K562 (cell line): Measurements from ENCODE around the gene KLK8. TPM values are rescaled to one million over a fixed set of nuclear protein-coding genes. Genes with fewer than 3 reads are reported as not detected.

ENCODE experiments used
- ATAC-seq: fragments of 200-7000 bp; cut with Tn5 transposase; 3 replicates; pipeline ENCODE4 v1.9.1; 2020; ENCODE audit warnings: moderate library complexity
- BruUV-seq: library from RNA; stranded (reverse); fragments of 400-500 nt; replicated peaks from 2 replicates; lab custom pipeline; 2021; lab: Mats Ljungman, UMichigan
- CTCF ChIA-PET: fragments of 300-600 bp; formaldehyde crosslinking; extraction: SDS; loops from one replicate; lab custom pipeline; 2021; ENCODE audit warnings: low intra/inter-chr PET ratio; lab: Yijun Ruan, JAX
- POLR2A ChIA-PET: fragments of 300-600, 350-650 bp; sonication (Branson Sonifier 250); formaldehyde crosslinking; extraction: SDS; loops from one replicate; lab custom pipeline; 2021; ENCODE audit warnings: antibody characterized with exemption, inconsistent platforms; lab: Yijun Ruan, JAX
- DNase-seq, 4 experiments: peaks; one replicate each; pipeline versions ENCODE4 v3.0.0 to v3.0.0-alpha.2; 2011 to 2018; ENCODE audit warnings: low spot score in 3 of 4, mixed read lengths in 3 of 4; ENCODE audit errors: extremely low read depth in 1 of 4
- FAIRE-seq: peaks from 2 replicates; lab custom pipeline; 2011; peaks lifted over from hg19 to GRCh38; lab: Jason Lieb, UNC
- H2AFZ ChIP-seq: 2 replicates; pipeline ENCODE4 v1.6.0; 2011; ENCODE audit warnings: low read depth, low read length, control low read depth, inconsistent platforms
- H3K27ac ChIP-seq: fragments of 200-600 bp; 3 replicates; pipeline ENCODE4 v1.8.0; 2011; ENCODE audit warnings: low read depth, mild to moderate bottlenecking, control low read depth, inconsistent platforms, low read length, moderate library complexity, mixed read lengths; ENCODE audit errors: extremely low read depth
- H3K27me3 ChIP-seq, 2 experiments: fragments of 300-600 bp in 1 of 2; 2 replicates in 1 of 2; 3 replicates in 1 of 2; pipeline versions ENCODE4 v1.6.0 to v1.8.0; 2011; ENCODE audit warnings: inconsistent platforms in 2 of 2, low read length in 2 of 2, mild to moderate bottlenecking in 1 of 2, mixed read lengths in 1 of 2, moderate library complexity in 1 of 2; ENCODE audit not compliant: control insufficient read depth in 2 of 2, insufficient read depth in 2 of 2
- H3K36me3 ChIP-seq: fragments of 300-600 bp; 3 replicates; pipeline ENCODE4 v1.8.0; 2011; ENCODE audit warnings: mild to moderate bottlenecking, low read length, inconsistent platforms; ENCODE audit not compliant: control insufficient read depth, insufficient read depth
- H3K4me1 ChIP-seq, 2 experiments: fragments of 200-600 bp in 1 of 2; replicated peaks in 1 of 2; 2 replicates in 1 of 2; 3 replicates in 1 of 2; pipeline versions ENCODE4 v1.5.1 to v1.8.0; 2011; ENCODE audit warnings: inconsistent platforms in 2 of 2, low read length in 2 of 2, mild to moderate bottlenecking in 1 of 2, mixed read lengths in 1 of 2, moderate library complexity in 1 of 2; ENCODE audit not compliant: control insufficient read depth in 2 of 2, insufficient read depth in 2 of 2
- H3K4me2 ChIP-seq: 2 replicates; pipeline ENCODE4 v1.6.1; 2011; ENCODE audit warnings: low read length, control low read depth, inconsistent platforms, mixed read lengths; ENCODE audit not compliant: insufficient read depth
- H3K4me3 ChIP-seq: fragments of 200-600 bp; sonication (generic), shearing (Covaris generic); 2 replicates; pipeline ENCODE4 v1.5.1; 2016; ENCODE audit warnings: control low read depth, inconsistent platforms
- H3K79me2 ChIP-seq: fragments of 200-600 bp; 3 replicates; pipeline ENCODE4 v1.8.0; 2011; ENCODE audit warnings: low read length, inconsistent platforms; ENCODE audit not compliant: control insufficient read depth, insufficient read depth
- H3K9ac ChIP-seq, 2 experiments: 2 replicates each; pipeline versions ENCODE4 v1.6.0 to v1.6.1; 2011; ENCODE audit warnings: low read depth in 2 of 2, low read length in 2 of 2, control low read depth in 1 of 2, inconsistent platforms in 1 of 2, mild to moderate bottlenecking in 1 of 2, mixed read lengths in 1 of 2; ENCODE audit not compliant: insufficient read depth in 1 of 2
- H3K9me1 ChIP-seq: one replicate; pipeline ENCODE4 v1.6.0; 2011; ENCODE audit warnings: inconsistent platforms, mild to moderate bottlenecking, low read length, moderate library complexity; ENCODE audit not compliant: control insufficient read depth, insufficient read depth
- H3K9me3 ChIP-seq: replicated peaks from 2 replicates; pipeline ENCODE4 v1.5.1; 2011; ENCODE audit warnings: low read depth, low read length, inconsistent platforms; ENCODE audit not compliant: control insufficient read depth, insufficient read depth
- H4K20me1 ChIP-seq: replicated peaks from 2 replicates; pipeline ENCODE4 v1.6.1; 2011; ENCODE audit warnings: low read length, inconsistent platforms, mixed read lengths; ENCODE audit not compliant: control insufficient read depth, insufficient read depth
- CBFA2T2 ChIP-seq: fragments of 450-650 bp; conservative IDR thresholded peaks from 2 replicates; pipeline ENCODE4 v1.6.1; 2017; ENCODE audit warnings: mild to moderate bottlenecking
- EHMT2 ChIP-seq: fragments of 450-650 bp; IDR thresholded peaks from 2 replicates; pipeline ENCODE4 v1.6.1; 2018; ENCODE audit warnings: antibody characterized with exemption
- HIVEP1 ChIP-seq: fragments of 250-450 bp; sonication (Bioruptor Pico); IDR thresholded peaks from 2 replicates; pipeline ENCODE4 v1.4.0; 2020; ENCODE audit warnings: mild to moderate bottlenecking
- JUNB ChIP-seq: fragments of 450-650 bp; formaldehyde crosslinking; conservative IDR thresholded peaks from 2 replicates; pipeline ENCODE4 v1.4.0; 2020; ENCODE audit warnings: mild to moderate bottlenecking
- KDM5B ChIP-seq: fragments of 200-600 bp; sonication (generic); IDR thresholded peaks from 2 replicates; pipeline ENCODE4 v1.6.1; 2012; ENCODE audit warnings: low read depth, mild to moderate bottlenecking, moderate library complexity, low read length, control low read depth, inconsistent platforms; ENCODE audit not compliant: insufficient replicate concordance
- MIER1 ChIP-seq: fragments of 450-650 bp; IDR thresholded peaks from 2 replicates; pipeline ENCODE4 v1.6.1; 2016; ENCODE audit warnings: antibody characterized with exemption, mild to moderate bottlenecking, low read depth
- NFXL1 ChIP-seq: fragments of 450-650 bp; formaldehyde crosslinking; IDR thresholded peaks from 2 replicates; pipeline ENCODE4 v1.4.0; 2021; ENCODE audit warnings: mild to moderate bottlenecking
- SAFB2 ChIP-seq: fragments of 200-400 bp; formaldehyde crosslinking; IDR thresholded peaks from 2 replicates; pipeline ENCODE4 v1.6.1; 2018; ENCODE audit warnings: borderline replicate concordance, low read length, low read depth, moderate library complexity; ENCODE audit not compliant: severe bottlenecking
- SOX6 ChIP-seq: fragments of 450-650 bp; IDR thresholded peaks from 2 replicates; pipeline ENCODE4 v1.6.1; 2014; ENCODE audit warnings: mild to moderate bottlenecking
- SREBF1 ChIP-seq: fragments of 150-350 bp; IDR thresholded peaks from 2 replicates; pipeline ENCODE4 v1.6.1; 2014; ENCODE audit warnings: antibody characterized with exemption, low read depth, low read length, borderline replicate concordance
- STAG1 ChIP-seq: sonication (generic); formaldehyde crosslinking; IDR thresholded peaks from 2 replicates; pipeline ENCODE4 v1.5.0; 2020; ENCODE audit warnings: missing genetic modification reagents, borderline replicate concordance
- ZBTB33 ChIP-seq: sonication (generic); formaldehyde crosslinking; IDR thresholded peaks from 2 replicates; pipeline ENCODE4 v1.8.1; 2023; ENCODE audit warnings: mild to moderate bottlenecking, missing genetic modification reagents
- ZNF12 ChIP-seq: sonication (generic); formaldehyde crosslinking; IDR thresholded peaks from 2 replicates; pipeline ENCODE4 v1.4.0; 2020; ENCODE audit warnings: mild to moderate bottlenecking, missing genetic modification reagents
- ZNF445 ChIP-seq: fragments of 250-450 bp; sonication (Bioruptor Pico); IDR thresholded peaks from 2 replicates; pipeline ENCODE4 v1.4.0; 2020; ENCODE audit warnings: low read depth, mild to moderate bottlenecking, moderate library complexity
- ZNF518B ChIP-seq: fragments of 250-450 bp; sonication (Bioruptor Pico); IDR thresholded peaks from 2 replicates; pipeline ENCODE4 v1.5.0; 2021; ENCODE audit warnings: mild to moderate bottlenecking, moderate library complexity
- ZNF695 ChIP-seq: fragments of 450-650 bp; formaldehyde crosslinking; IDR thresholded peaks from 2 replicates; pipeline ENCODE4 v1.4.0; 2020; ENCODE audit warnings: mild to moderate bottlenecking, moderate library complexity
- ZNF699 ChIP-seq: fragments of 250-450 bp; sonication (Bioruptor Pico); IDR thresholded peaks from 2 replicates; pipeline ENCODE4 v1.8.0; 2021; ENCODE audit warnings: mild to moderate bottlenecking, moderate library complexity; ENCODE audit not compliant: insufficient replicate concordance
- ZNF778 ChIP-seq: fragments of 450-650 bp; formaldehyde crosslinking; IDR thresholded peaks from 2 replicates; pipeline ENCODE4 v1.4.0; 2020; ENCODE audit warnings: mild to moderate bottlenecking, moderate library complexity
- ZSCAN29 ChIP-seq: fragments of 450-650 bp; IDR thresholded peaks from 2 replicates; pipeline ENCODE4 v1.6.1; 2017
- whole genome bisulfite sequencing: fragments of 100-300 bp; shearing (Covaris generic); methylation state at CpG from one replicate; pipeline ENCODE4 v1.1.6; 2016; ENCODE audit warnings: low coverage, mixed read lengths; ENCODE audit not compliant: insufficient coverage; ENCODE audit errors: missing lambda C conversion rate; 5-methylcytosine and 5-hydroxymethylcytosine counted together
- in situ Hi-C: fragments of 300-500 bp; cut with MboI; formaldehyde crosslinking; loops from 4 replicates; pipeline ENCODE4 v1.15.0; 2018; ENCODE audit warnings: inconsistent platforms, mixed read lengths
- intact Hi-C: fragments of 100-400 bp; cut with micrococcal nuclease; formaldehyde crosslinking; loops from 2 replicates; pipeline ENCODE4 v1.14.2; 2022
- polyA plus RNA-seq, 8 experiments: library from polyadenylated mRNA; depleted of rRNA in 4 of 8; stranded (reverse) in 5 of 8; unstranded in 3 of 8; fragments of >200 nt; fragmentation: Nextera tagmentation in 2 of 8; fragmentation: Illumina TruSeq in 1 of 8; extraction: Ambion mirVana in 2 of 8; extraction: Trizol in 1 of 8; gene quantifications; 2 replicates each; pipeline versions ENCODE4 v1.2.1 to v1.2.3, GENCODE V29; 2011 to 2014; ENCODE audit warnings: inconsistent platforms in 1 of 8, missing spikeins in 1 of 8
- total RNA-seq, 7 experiments: library from RNA; depleted of rRNA in 6 of 7; stranded (reverse); fragments of >200 nt in 6 of 7; fragmentation: Illumina TruSeq in 2 of 7; extraction: Trizol in 2 of 7; gene quantifications; 2 replicates each; pipeline versions ENCODE4 v1.2.1 to v1.2.3, GENCODE V29; 2011 to 2021; ENCODE audit warnings: low replicate concordance in 1 of 7

Gene KLK8
- total and polyA plus RNA-seq, 9 of the 15 experiments (the other 6 are each of a cell fraction or from before 2014, with no cell fraction given), result 0.37 to 1.7 (median 0.76) TPM

- TF ChIP-seq ZNF778 (CRISPR knock-in tag) (no peak), NFXL1 (CRISPR knock-in tag) (no peak), ZNF518B (CRISPR knock-in tag) (no peak), ZNF695 (CRISPR knock-in tag) (no peak)
Observed at GRCh38 chr19:50994129-50994528, 7.3 kb downstream of the KLK8 start (continued).

DNA sequence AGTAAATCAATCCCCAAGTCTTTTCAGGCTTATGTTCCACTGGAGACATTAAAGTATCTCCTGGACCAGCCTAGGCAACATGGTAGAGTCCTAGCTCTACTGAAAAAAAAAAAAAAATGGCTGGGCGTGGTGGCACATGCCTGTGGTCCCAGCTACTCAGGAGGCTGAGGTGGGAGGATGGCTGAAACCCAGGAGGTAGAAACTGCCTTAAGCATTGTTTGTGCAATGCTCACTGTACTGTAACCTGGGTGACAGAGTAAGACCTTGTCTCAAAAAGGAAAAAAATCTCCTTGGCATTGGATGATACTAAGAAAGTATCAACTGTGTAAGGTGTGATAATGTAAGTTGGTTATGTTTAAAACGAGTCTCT, 8.8 kb downstream of the KLK8 start:
- Histone ChIP-seq H3K36me3 (no peaks in the 10 kb centered on the region), H3K4me2 (no peak overlapping the region), H3K9me1 (no peaks in the 10 kb centered on the region), H3K79me2 (no peaks in the 10 kb centered on the region), H3K27me3 (peaks cover 3 to 17% of the 10 kb centered on the region in 2 experiments; a peak in 3 of 5 replicates), H2AFZ (no peak overlapping the region), H3K9ac (no peak overlapping the region), H3K4me1 (no peaks in the 10 kb centered on the region), H3K9me3 (no peaks in the 10 kb centered on the region; the same call in 1 of the 2 replicates), H3K27ac (no peak overlapping the region), H4K20me1 (no peaks in the 10 kb centered on the region), H3K4me3 (no peak overlapping the region)
- ChIA-PET POLR2A (interaction anchor here (0.6 to 0.8 kb wide), 2 partner anchors 195 to 662 kb away, joined by 3 read pairs; no protein-coding TSS in a partner anchor), CTCF (no interaction called here)
- DNase-seq (no peak), ATAC-seq (no peak), FAIRE-seq (no peak)
- in situ Hi-C loops, result no loop called here
- WGBS, result 4% methylated on average over 2 of the region's 2 CpGs
- intact Hi-C loops, result no loop called here
- BruUV-seq, result no TSS peak
- TF ChIP-seq EHMT2, result no peak
- no peak for TF ChIP-seq KDM5B
- no peak for TF ChIP-seq SREBF1
- TF ChIP-seq SAFB2, result no peak
- no peak for TF ChIP-seq SOX6
- no peak for TF ChIP-seq ZNF445 (CRISPR knock-in tag)
- TF ChIP-seq ZNF12 (CRISPR knock-in tag), result no peak
- TF ChIP-seq ZSCAN29, result no peak
- no peak for TF ChIP-seq MIER1
- TF ChIP-seq CBFA2T2, result no peak
- TF ChIP-seq STAG1, result no peak
- no peak for TF ChIP-seq ZNF699 (CRISPR knock-in tag)
- no peak for TF ChIP-seq JUNB (CRISPR knock-in tag)
- TF ChIP-seq HIVEP1 (CRISPR knock-in tag), result no peak
- no peak for TF ChIP-seq ZBTB33 (CRISPR knock-in tag)
